ENCODE measurements around the gene AGTPBP1.

AGTPBP1 gene

DNA sequence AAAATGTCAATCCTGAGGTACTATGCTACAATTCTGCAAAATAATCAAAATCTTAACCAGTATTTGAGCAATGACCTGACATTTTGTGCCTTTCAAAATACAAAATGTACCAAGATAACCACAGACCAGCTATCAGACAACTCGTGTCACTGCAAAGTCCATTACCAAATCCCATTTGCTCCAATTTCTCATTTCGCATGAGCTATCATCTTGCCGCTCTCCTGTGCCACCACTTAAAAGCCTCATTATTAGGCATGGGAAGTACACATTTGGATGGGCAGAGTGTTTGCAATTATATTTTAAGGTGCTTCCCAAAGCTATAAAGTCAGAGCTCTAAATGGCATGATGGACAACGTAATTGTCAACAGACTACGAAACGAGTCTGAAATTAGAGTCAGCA lies 205.2 kb downstream of the AGTPBP1 start:
- DNase-seq (ENCODE audit: low read depth) = no peak

- no peak for DNase-seq (ENCODE audit: low read depth)
Measured at GRCh38 chr9:85536076-85536475, 205.7 kb downstream of the AGTPBP1 start.

- no peak for DNase-seq (ENCODE audit: low read depth)
Measured at GRCh38 chr9:85534340-85534739, 207.4 kb downstream of the AGTPBP1 start.

GRCh38 chr9:85533538-85533937 lies 208.2 kb downstream of the AGTPBP1 start:
- DNase-seq (ENCODE audit: low read depth) = no peak

DNA sequence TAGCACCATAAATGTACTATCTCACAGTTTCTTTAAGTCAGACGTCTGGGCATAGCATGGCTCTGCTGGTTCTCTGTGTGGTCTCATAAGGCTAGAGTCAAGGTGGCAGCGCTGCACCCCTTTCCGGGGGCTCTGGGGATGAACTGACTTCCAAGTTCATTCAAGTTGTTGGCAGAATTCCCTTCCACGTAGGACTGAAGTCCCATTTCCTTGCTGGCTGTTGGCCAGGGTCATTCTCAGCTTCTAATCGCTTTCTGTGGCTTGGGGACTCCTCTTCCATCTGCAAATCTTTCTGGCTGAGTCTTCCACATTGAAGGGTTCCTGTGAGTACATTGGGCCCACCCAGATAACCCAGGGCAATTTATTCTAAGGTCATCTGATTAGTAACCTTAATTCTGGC lies 211.0 kb downstream of the AGTPBP1 start:
- no peak for DNase-seq (ENCODE audit: low read depth)

DNA sequence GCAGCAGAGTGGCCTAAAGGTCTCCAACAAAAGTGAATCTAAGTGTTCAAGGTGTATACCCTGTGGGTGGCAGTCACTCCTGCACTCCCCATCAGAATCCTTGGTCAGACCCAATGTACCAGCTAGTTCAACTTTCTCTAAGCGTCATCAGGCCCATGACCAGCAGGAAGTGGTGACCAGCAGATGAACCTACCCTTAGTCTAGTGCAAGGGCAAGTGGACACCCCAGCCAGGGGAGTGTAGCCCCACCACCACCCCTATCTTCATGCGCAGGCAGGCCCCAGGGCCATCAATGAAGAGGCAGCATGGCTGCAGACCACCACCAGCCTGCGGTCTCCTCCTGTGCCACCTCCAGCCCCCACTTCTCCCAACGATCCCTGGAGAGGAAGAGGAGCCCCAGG lies 213.1 kb downstream of the AGTPBP1 start:
- DNase-seq (ENCODE audit: low read depth) = no peak

DNA sequence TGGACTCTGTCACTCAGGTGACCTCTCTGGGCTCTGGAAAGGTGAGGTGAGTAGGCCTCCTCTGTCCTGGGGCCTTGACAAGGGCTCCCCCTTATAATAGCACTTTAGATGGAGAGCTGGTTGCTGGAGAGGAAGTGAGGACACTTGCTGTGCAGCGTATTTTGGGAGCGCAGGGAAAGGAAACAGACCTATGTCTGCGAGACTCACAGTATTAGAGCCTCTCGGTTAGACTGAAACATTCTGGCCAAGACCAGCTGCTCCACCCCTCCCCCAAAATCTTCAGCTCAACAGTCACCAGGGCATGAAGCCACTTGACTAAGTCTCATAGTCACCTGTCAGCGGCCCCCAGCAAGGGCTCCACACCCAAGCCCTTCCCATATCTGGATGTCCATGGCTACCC lies 213.6 kb downstream of the AGTPBP1 start:
- no peak for DNase-seq (ENCODE audit: low read depth)

DNA sequence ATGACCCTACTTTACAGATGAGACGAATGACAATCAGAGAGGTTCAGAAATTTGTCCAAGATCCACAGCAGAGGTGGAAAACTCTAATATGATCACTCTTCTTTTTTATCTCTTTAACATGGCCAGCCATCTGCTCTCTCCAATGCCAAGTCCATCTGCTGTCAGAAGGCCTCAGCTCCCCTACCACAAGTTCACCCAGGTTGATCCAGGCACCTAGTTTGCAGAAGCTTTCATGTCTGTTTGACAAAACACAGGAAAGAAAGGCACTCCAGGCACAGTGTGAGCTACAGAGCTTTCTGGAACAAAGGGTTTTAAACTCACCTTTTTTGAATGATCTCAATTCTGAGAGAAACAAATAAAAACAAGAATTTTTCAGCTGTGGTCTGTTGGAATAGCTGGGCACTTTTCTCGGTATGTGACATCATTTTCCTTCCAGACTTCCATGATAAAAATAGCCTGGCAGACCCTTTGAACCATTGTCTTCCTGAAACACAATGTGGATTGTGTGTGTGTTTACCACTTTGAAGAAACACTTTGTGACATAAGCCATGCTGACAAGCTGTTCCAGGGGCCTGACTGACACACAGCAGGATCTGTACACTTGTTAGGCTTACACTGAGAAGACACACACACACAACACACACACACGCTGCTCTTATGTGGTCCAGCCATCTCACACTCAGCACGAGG lies 214.3 kb downstream of the AGTPBP1 start:
- no peak for DNase-seq (ENCODE audit: low read depth)

DNA sequence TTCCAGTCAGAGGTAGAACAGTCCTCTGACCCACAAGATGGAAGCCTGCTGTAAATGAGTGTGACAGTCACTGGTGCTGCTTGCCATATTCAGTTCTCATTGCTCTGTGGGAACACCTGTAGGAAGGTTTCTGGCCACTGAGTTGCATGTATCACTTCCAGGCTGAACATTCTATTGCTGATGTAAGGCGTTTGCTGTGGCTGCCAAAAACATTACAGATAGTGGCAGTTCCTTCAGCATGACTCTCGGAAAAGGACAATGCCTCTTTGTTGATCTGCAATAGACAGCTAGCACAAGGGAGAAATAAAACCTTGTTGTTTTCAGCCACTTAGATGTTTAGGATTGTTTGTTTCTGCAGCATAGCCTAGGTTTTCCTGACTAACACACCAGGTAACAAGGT lies 217.2 kb downstream of the AGTPBP1 start:
- DNase-seq (ENCODE audit: low read depth) = no peak

DNA sequence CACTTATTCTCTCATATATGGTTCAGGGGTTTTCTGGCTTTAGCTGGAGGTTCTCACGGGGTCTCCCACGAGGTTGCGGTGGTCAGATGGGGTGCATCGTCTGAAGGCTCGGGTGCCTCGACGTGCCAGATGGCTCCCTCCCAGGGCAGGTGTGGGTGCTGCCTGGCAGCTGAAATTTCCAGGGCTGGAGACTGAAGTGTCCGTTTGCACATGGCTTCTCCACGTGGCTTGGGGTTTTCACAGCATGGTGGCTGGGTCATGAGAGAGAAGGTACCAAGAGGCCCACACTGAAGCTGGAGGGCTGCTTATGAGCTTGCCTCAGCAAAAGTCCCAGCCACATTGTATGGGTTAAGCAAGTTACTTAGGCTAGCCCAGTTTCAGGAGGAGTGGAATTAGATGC lies 218.6 kb downstream of the AGTPBP1 start:
- DNase-seq (ENCODE audit: low read depth) = no peak

DNA sequence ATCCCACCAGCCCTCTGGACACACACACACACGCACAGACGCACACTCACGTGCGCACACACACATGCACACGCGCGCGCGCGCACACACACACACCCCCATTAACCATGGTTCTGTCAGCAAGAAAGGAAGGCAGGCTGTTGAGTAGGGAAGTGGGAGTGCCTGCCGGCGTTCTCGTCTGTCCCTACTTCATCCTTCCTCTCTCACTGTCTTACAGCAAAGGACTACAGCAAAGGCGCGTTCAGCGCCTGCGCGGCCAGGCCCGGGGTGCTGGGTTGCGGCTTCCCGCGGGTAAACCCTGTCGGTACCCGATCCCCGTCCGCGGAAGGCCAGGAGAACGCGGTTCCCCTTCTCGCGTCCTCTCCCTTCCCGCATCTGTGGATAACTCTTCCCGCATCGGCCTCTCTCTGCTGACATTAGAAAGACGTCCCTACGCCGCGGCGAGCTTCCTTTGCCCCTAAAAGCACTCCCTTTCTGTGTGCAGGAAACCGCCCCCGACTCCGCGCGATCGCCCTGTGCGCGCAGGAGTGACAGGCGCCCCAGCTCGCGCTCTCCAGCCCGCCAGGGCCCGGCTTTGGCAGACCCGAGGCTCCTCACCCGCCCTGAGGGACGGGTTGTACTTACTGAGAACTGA lies 219.2 kb downstream of the AGTPBP1 start:
- peak; percentile 25 for DNase-seq (ENCODE audit: low read depth)

DNA sequence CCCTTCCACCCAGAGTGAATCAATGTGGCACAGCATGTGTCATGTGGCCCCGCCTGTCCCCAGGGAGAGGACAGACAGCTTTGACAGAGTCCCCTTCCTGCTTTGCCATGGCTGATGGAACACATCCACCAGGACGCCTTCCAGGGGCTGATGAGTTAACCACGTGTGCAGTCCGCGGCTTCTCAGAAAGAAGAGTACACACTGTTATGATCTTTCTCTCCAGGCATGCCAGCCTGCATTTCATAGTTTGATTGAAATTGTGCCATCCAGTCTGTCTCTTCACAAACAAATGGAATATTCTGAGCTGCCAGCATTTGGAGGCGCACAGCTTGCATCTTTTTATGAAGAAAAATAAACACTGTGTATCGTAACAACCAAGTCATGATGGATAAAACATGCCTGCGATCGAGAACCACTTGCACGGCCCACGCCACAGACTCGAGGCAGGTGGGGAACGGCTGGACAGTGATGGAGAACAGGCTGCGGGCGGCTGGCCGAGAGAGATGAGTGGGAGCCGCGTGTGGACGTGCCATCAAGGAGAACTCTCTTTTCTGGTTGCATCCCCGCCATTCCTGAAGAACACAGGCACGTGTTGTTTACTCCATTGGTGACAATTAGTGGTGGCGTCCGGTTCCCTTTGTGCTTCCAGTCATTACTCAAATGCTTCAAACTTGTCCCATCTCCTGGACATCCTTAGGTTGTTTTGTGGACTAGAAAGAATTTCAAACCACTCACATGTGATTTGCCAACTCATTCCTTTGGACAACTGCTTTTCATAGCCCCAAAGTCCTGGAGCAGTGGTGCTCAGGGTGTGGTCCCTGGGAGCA lies 220.2 kb downstream of the AGTPBP1 start:
- no peak for DNase-seq (ENCODE audit: low read depth)

DNA sequence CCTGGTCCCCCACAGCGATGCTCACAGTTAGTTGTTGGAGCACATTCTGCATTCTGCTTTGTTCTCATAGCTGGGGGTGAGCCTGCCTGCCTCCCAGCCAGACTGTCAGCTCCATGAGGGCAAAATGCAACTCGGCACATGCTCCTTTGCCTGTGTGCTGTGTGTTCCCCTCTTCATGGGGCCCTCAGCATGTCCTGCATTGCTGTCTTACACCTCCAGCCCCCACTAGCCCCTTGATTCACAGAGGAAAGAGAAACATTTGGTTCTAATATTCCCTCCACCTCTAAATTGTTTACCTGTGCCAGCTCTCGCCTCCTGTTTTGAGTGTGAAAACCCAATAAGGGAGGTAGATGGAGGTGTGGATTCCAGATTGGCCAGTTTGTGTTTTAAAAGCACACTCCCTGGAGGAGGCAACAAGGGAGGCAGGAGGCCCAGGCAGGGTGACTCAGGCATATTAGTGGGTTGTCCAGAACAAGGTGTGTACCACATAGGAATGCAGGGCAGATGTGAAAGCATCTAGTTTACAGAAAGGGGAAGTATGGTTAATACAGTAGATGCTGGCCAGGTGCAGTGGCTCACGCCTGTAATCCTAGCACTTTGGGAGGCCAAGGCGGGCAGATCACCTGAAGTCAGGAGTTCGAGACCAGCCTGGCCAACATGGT lies 224.6 kb downstream of the AGTPBP1 start:
- no peak for DNase-seq (ENCODE audit: low read depth)

DNA sequence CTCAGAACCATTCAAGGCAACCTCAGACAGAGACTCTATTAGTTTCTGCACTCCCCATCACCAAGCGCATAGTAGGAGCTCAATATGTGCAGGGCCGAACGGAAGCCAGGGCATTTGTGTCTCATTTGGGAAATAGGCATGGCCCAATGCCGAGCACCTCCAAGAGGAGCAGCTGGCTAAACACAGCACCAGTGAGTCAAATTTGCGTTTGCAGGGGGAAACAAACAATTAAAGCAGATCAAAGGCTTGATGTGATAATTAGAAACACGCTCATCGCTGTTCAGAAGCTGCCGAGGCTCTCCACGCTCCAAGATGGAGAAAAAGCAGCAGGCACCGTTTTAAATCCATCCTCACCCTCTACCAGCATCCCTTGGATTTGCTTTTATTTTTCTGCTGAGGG lies 225.3 kb downstream of the AGTPBP1 start:
- no peak for DNase-seq (ENCODE audit: low read depth)

DNA sequence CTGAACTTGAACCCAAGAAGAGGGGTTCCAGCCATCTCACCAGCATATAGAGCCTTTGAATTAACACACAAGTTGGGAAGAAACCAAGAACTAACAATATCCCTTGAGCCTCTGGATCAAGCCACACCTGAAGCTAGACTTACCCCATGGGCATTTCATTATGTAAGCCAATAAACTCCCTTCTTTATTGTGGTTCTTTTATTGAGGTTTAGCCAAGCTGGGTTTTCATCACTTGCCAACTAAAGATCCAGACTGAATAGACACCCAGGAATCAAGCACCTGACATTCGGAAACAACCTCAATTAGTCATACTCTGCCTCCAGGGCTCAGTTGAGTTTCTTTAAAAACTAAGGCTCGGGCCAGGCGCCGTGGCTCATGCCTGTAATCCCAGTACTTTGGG lies 226.7 kb downstream of the AGTPBP1 start:
- no peak for DNase-seq (ENCODE audit: low read depth)

GRCh38 chr9:85514256-85514655 lies 227.5 kb downstream of the AGTPBP1 start:
- no peak for DNase-seq (ENCODE audit: low read depth)

DNA sequence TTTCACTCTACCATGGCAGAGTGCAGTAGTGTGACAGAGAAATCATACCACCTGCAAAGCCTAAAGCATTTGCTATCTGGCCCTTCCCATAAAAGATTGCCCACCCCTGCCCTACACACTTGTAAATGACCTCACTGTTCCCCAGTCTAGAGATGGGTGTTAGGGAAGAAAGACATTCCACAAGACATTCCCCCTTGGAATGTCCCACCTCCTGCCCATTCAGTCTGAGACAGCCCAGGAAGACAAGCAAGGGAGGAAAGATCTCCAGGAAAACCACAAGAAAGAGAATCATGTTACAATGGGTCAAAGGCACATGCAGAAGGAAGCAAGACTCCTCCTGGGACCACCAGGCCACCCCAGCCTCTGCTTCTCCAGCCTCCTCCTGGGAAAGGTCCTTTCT lies 230.0 kb downstream of the AGTPBP1 start:
- DNase-seq (ENCODE audit: low read depth) = no peak

DNA sequence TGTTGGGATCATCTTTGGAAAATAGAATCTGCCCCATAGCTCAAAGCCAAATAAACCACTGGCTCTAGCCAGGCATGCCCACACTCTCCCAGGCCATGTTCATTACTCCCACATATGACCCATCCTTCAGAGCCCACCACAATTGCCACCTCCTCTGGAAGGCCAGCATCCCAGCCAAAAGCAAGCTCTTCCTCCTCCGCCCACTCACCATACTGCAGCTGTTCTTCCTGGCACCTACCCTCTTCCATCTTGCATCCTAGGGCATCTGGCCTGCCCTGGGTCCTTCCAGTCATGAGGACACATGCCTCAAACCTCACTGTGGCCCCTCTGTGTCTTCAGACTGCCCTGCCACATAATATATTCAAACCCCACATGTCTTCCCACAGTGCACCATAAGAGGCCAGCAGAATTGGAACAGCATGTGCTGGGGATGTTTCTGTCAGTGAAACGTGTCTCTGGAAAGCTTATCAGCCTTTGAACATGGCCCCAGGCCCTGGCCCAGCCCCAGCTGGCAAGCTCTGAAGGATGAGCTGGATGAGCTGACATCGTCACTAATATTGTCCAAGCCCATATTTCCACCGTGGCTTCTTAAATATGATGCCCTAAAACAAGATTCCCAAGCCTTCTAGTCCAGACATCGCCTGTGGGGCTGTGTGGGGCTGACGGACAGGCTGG lies 230.8 kb downstream of the AGTPBP1 start:
- no peak for DNase-seq (ENCODE audit: low read depth)

DNA sequence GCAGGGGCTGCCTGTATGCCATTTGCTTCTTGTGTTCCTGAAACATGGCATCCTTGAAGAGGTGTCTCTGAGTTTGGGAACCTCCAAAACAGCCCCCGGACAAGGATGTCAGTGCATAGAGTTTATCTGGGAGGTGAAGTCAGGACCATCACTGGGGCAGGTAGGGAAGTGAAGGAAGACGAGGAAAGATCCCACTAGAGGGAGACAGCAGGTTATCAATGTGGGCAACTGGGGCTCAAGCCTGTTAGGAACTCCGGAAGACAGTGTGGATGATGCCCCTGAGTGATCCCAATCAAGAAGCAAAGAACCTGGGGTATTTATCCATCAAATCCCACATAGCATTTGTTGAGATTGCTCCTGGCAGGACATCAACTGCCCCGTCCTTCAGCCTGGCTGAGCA lies 233.1 kb downstream of the AGTPBP1 start:
- DNase-seq (ENCODE audit: low read depth) = no peak

DNA sequence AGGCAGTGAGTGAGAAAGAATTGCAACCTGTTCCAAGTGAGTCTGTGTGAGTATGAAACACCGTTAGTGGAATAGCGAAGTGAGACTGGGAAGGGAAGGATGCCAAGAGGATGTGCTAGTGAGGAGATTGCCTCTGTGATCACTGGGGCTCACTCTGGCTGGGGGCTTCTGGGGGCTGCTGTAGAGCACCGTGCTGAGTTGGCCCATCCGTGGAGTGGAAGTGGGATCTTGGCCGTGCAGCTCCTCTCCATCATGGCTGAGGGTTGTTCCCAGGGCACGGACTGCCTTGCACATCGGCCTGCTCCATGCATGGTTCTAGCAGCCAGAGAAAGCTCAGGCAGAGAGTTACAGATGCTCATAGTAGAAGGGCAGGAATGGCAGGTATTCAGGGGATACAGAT lies 236.1 kb downstream of the AGTPBP1 start:
- no peak for DNase-seq (ENCODE audit: low read depth)

DNA sequence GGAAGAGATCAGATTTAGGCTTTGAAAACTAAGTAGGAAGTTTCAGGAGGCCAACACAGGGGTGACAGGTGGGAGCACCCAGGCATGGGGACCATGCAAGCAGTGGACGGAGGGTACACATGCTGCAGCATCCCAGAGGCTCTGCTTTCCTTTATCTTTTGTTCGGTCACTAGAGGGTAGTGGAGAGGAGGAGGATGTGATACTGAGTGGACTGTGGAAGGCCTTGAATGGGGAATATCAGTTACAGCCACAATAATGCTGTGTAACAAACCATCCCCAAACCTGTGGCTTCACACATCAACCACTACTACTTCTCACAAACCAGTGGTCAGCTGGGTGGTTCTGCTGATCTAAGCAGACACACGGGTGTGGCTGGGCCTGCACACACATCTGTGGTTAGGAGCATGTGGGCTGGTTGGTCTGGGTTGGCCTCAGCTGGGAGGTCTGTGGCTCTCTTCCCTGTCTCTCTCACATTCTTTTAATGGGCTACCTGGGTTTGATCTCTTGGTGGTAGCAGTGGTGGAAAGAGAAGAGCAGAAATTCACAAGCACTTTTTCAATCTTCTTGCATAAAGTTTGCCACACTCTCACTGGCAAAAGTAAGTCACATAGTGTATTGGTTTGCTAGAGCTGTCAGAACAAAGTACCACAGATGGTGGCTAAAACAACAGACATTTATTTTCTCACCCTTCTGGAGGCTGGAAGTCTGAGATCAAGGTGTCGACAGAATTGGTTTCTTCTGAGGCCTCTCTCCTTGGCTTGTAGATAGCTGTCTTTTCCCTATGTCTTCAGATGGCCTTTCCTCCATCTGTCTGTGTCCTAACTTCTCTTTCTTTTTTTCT lies 238.7 kb downstream of the AGTPBP1 start:
- no peak for DNase-seq (ENCODE audit: low read depth)
